HCT116 (cell line): ENCODE measurements around the gene POMT1. TPM values are rescaled to one million over a fixed set of nuclear protein-coding genes. Genes with fewer than 3 reads are reported as not detected.

Source experiments
- ATAC-seq: fragments of 200-7000 bp; cut with Tn5 transposase; 2 replicates; pipeline ENCODE4 v1.9.1; 2020; ENCODE audit warnings: mild to moderate bottlenecking, moderate library complexity
- BruUV-seq: library from RNA; stranded (reverse); fragments of 400-500 nt; replicated peaks from 2 replicates; lab custom pipeline; 2021; lab: Mats Ljungman, UMichigan
- CTCF ChIA-PET: fragments of 300-600 bp; sonication (Branson Sonifier 250); formaldehyde crosslinking; loops from one replicate; lab custom pipeline; 2021; ENCODE audit warnings: antibody characterized with exemption; lab: Charles Lee
- POLR2A ChIA-PET: fragments of 300-600, 350-600 bp; sonication (Branson Sonifier 250); formaldehyde crosslinking; loops from one replicate; lab custom pipeline; 2021; ENCODE audit warnings: antibody characterized with exemption; lab: Charles Lee
- RAD21 ChIA-PET, 2 experiments: fragments of 300-600 bp; sonication (Branson Sonifier 250); formaldehyde crosslinking; loops; one replicate each; lab custom pipeline; 2023; ENCODE audit warnings: low total read pairs in 2 of 2; ENCODE audit not compliant: uncharacterized antibody in 2 of 2, unreplicated experiment in 2 of 2, low non-redundant PET in 1 of 2; lab: Charles Lee
- DNase-seq: peaks from one replicate; pipeline ENCODE4 v3.0.0-alpha.2; 2010; ENCODE audit warnings: low read depth, low spot score
- H2AFZ ChIP-seq: fragments of 200-600 bp; shearing (Covaris generic), sonication (generic); 2 replicates; pipeline ENCODE4 v1.6.1; 2017; ENCODE audit warnings: low read depth, mixed run types, mixed read lengths, antibody characterized with exemption, low read length; ENCODE audit not compliant: poor library complexity, severe bottlenecking
- H3K27ac ChIP-seq: 2 replicates; pipeline ENCODE4 v1.5.1; 2012; ENCODE audit warnings: low read depth, low read length
- H3K27me3 ChIP-seq: fragments of 200-600 bp; sonication (generic); 2 replicates; pipeline ENCODE4 v1.6.1; 2016; ENCODE audit warnings: mixed run types, low read length, mixed read lengths; ENCODE audit not compliant: insufficient read depth
- H3K36me3 ChIP-seq, 2 experiments: fragments of 200-500 bp in 1 of 2; fragments of 200-600 bp in 1 of 2; sonication (Bioruptor generic) in 1 of 2; sonication (generic) in 1 of 2; 2 replicates each; pipeline versions ENCODE4 v1.5.1 to v1.6.1; 2014 to 2016; ENCODE audit warnings: low read length in 2 of 2, inconsistent platforms in 1 of 2, mixed read lengths in 1 of 2, mixed run types in 1 of 2; ENCODE audit not compliant: insufficient read depth in 2 of 2, control insufficient read depth in 1 of 2
- H3K4me1 ChIP-seq, 2 experiments: fragments of 200-600 bp in 1 of 2; sonication (generic) in 1 of 2; 2 replicates each; pipeline versions ENCODE4 v1.5.1 to v1.6.1; 2012 to 2017; ENCODE audit warnings: low read length in 2 of 2, inconsistent platforms in 1 of 2, mild to moderate bottlenecking in 1 of 2, mixed read lengths in 1 of 2, mixed run types in 1 of 2, moderate library complexity in 1 of 2; ENCODE audit not compliant: insufficient read depth in 2 of 2, control insufficient read depth in 1 of 2
- H3K4me2 ChIP-seq: fragments of 200-600 bp; sonication (generic); 2 replicates; pipeline ENCODE4 v1.6.1; 2017; ENCODE audit warnings: mixed run types, low read length, mixed read lengths
- H3K4me3 ChIP-seq, 2 experiments: fragments of 200-600 bp in 1 of 2; sonication (generic) in 1 of 2; replicated peaks in 1 of 2; 2 replicates each; pipeline ENCODE4 v1.5.1; 2011 to 2016; ENCODE audit warnings: low read length in 2 of 2, control low read depth in 1 of 2, low read depth in 1 of 2, mild to moderate bottlenecking in 1 of 2, mixed read lengths in 1 of 2, mixed run types in 1 of 2
- H3K79me2 ChIP-seq: fragments of 200-600 bp; sonication (generic); 2 replicates; pipeline ENCODE4 v1.6.1; 2017; ENCODE audit warnings: mild to moderate bottlenecking, mixed run types, low read length, moderate library complexity, mixed read lengths; ENCODE audit not compliant: insufficient read depth
- H3K9ac ChIP-seq: fragments of 200-600 bp; sonication (generic); 2 replicates; pipeline ENCODE4 v1.6.1; 2016; ENCODE audit warnings: low read length, mixed read lengths
- H3K9me2 ChIP-seq: fragments of 200-600 bp; sonication (generic), shearing (Covaris generic); 2 replicates; pipeline ENCODE4 v1.6.1; 2017; ENCODE audit warnings: mixed run types, mild to moderate bottlenecking, moderate library complexity; ENCODE audit not compliant: insufficient read depth
- H3K9me3 ChIP-seq, 2 experiments: fragments of 200-500 bp in 1 of 2; fragments of 200-600 bp in 1 of 2; sonication (Bioruptor generic) in 1 of 2; sonication (generic) in 1 of 2; 2 replicates each; pipeline ENCODE4 v1.6.1; 2014 to 2017; ENCODE audit warnings: low read length in 2 of 2, mixed read lengths in 2 of 2, inconsistent platforms in 1 of 2, low read depth in 1 of 2, mild to moderate bottlenecking in 1 of 2, mixed run types in 1 of 2, moderate library complexity in 1 of 2; ENCODE audit not compliant: control insufficient read depth in 1 of 2, insufficient read depth in 1 of 2
- H4K20me1 ChIP-seq: fragments of 200-600 bp; sonication (generic), shearing (Covaris generic); 2 replicates; pipeline ENCODE4 v1.6.1; 2017; ENCODE audit warnings: mixed run types, mild to moderate bottlenecking, moderate library complexity; ENCODE audit not compliant: insufficient read depth
- ATF3 ChIP-seq: IDR thresholded peaks from 2 replicates; pipeline ENCODE4 v1.6.1; 2012
- CEBPB ChIP-seq: IDR thresholded peaks from 2 replicates; pipeline ENCODE4 v1.6.1; 2012; ENCODE audit warnings: low read depth
- EGR1 ChIP-seq: IDR thresholded peaks from 2 replicates; pipeline ENCODE4 v1.6.1; 2012; ENCODE audit warnings: low read depth
- ELF1 ChIP-seq: IDR thresholded peaks from 2 replicates; pipeline ENCODE4 v1.6.1; 2012; ENCODE audit warnings: low read depth, borderline replicate concordance
- EZH2 ChIP-seq: fragments of 200-600 bp; sonication (generic); IDR thresholded peaks from 2 replicates; pipeline ENCODE4 v1.6.1; 2017; ENCODE audit warnings: antibody characterized with exemption, mixed run types
- EZH2phosphoT487 ChIP-seq: fragments of 200-600 bp; IDR thresholded peaks from 2 replicates; pipeline ENCODE4 v1.6.1; 2018; ENCODE audit warnings: antibody characterized with exemption, borderline replicate concordance
- JUND ChIP-seq: IDR thresholded peaks from 2 replicates; pipeline ENCODE4 v1.6.1; 2012
- MAX ChIP-seq: IDR thresholded peaks from 2 replicates; pipeline ENCODE4 v1.6.1; 2012
- POLR2A ChIP-seq: IDR thresholded peaks from 2 replicates; pipeline ENCODE4 v1.7.0; 2011; ENCODE audit warnings: borderline replicate concordance; ENCODE audit not compliant: insufficient read depth, insufficient read length; ENCODE audit errors: extremely low read depth
- POLR2AphosphoS5 ChIP-seq: IDR thresholded peaks from 2 replicates; pipeline ENCODE4 v1.6.1; 2011; ENCODE audit warnings: mild to moderate bottlenecking, low read depth, low read length, moderate library complexity
- REST ChIP-seq: IDR thresholded peaks from 2 replicates; pipeline ENCODE4 v1.6.1; 2012; ENCODE audit warnings: low read depth
- SP1 ChIP-seq: IDR thresholded peaks from 2 replicates; pipeline ENCODE4 v1.6.1; 2012; ENCODE audit warnings: low read depth
- SRF ChIP-seq: IDR thresholded peaks from 2 replicates; pipeline ENCODE4 v1.6.1; 2012; ENCODE audit warnings: low read depth
- YY1 ChIP-seq: IDR thresholded peaks from 2 replicates; pipeline ENCODE4 v1.6.1; 2011; ENCODE audit warnings: low read length, low read depth, moderate library complexity, mild to moderate bottlenecking; ENCODE audit not compliant: insufficient replicate concordance; ENCODE audit errors: extremely low read depth
- ZFX ChIP-seq: fragments of 450-650 bp; IDR thresholded peaks from 2 replicates; pipeline ENCODE4 v1.6.1; 2017
- intact Hi-C: fragments of 100-400 bp; cut with micrococcal nuclease; formaldehyde crosslinking; loops from 2 replicates; pipeline ENCODE4 v1.10.0; 2022
- total RNA-seq: library from RNA; stranded (reverse); gene quantifications from one replicate; pipeline ENCODE4 v1.2.1, GENCODE V29; 2021; ENCODE audit not compliant: unreplicated experiment

POMT1 gene
- total RNA-seq, 1 experiment from 2014 or later: 21.4 TPM

GRCh38 chr9:131500939-131501541 is 1.7 kb upstream of the POMT1 start:
- H3K4me1 ChIP-seq: peaks cover 0 to 10% of the 10 kb centered on the region in 2 experiments; a peak in 1 of 4 replicates
- peaks cover 28 to 37% of the 10 kb centered on the region in 2 experiments; a peak in 3 of 4 replicates for H3K36me3 ChIP-seq
- ChIA-PET CTCF (no interaction called here), RAD21 (no interaction called here), POLR2A (no interaction called here)
- no peak overlapping the region for H3K27ac ChIP-seq
- DNase-seq (no peak), ATAC-seq (no peak)
- H3K27me3 ChIP-seq: no peaks in the 10 kb centered on the region
- H4K20me1 ChIP-seq: no peaks in the 10 kb centered on the region
- H3K9me3 ChIP-seq: no peaks in the 10 kb centered on the region
- no peaks in the 10 kb centered on the region for H3K79me2 ChIP-seq
- no peak overlapping the region for H3K4me3 ChIP-seq
- no peak overlapping the region for H2AFZ ChIP-seq
- no peak overlapping the region for H3K9ac ChIP-seq
- no peak overlapping the region for H3K4me2 ChIP-seq
- TF ChIP-seq CEBPB (no peak), JUND (0 out of 2 replicates have a peak, but pooled peaks have one; percentile 17)
- intact Hi-C loops: no loop called here
- no TSS peak for BruUV-seq
- no peaks in the 10 kb centered on the region for H3K9me2 ChIP-seq

- H3K9me3 ChIP-seq: no peaks in the 10 kb centered on the region
- DNase-seq (no peak), ATAC-seq (peak; percentile 7)
- H3K4me2 ChIP-seq: peak overlapping the region; percentile 81
- H3K9me2 ChIP-seq: no peaks in the 10 kb centered on the region
- no peaks in the 10 kb centered on the region for H3K27me3 ChIP-seq
- H4K20me1 ChIP-seq: no peaks in the 10 kb centered on the region
- peak overlapping the region; percentile 58 to 68 for H3K4me3 ChIP-seq
- intact Hi-C loops: no loop called here
- H3K36me3 ChIP-seq: peaks cover 11 to 12% of the 10 kb centered on the region in 2 experiments; a peak in 3 of 4 replicates
- no TSS peak for BruUV-seq
- no peaks in the 10 kb centered on the region for H3K79me2 ChIP-seq
- H3K9ac ChIP-seq: peak overlapping the region; percentile 59
- peak overlapping the region; percentile 63; the same call in 1 of the 2 replicates for H3K27ac ChIP-seq
- RAD21 ChIA-PET: no interaction called here
- CTCF ChIA-PET: no interaction called here
- no peak overlapping the region for H2AFZ ChIP-seq
- POLR2A ChIA-PET: no interaction called here
- peaks cover 0 to 10% of the 10 kb centered on the region in 2 experiments; a peak in 1 of 4 replicates for H3K4me1 ChIP-seq
- no peak for TF ChIP-seq EZH2
- no peak for TF ChIP-seq ELF1
- TF ChIP-seq SRF: no peak
- no peak for TF ChIP-seq ATF3
- no peak for TF ChIP-seq JUND
- TF ChIP-seq SP1: no peak
- no peak for TF ChIP-seq POLR2AphosphoS5
- TF ChIP-seq EGR1: no peak
- no peak for TF ChIP-seq CEBPB
- TF ChIP-seq EZH2phosphoT487: no peak
- TF ChIP-seq MAX: no peak
- TF ChIP-seq YY1: no peak
- TF ChIP-seq REST: no peak
- no peak for TF ChIP-seq POLR2A
- TF ChIP-seq ZFX: no peak
These were observed 1.1 kb downstream of the POMT1 start for GRCh38 chr9:131503626-131504465.
